IPS-20b (cell line): ENCODE results near the gene COL28A1.
"Not testable (repeated sequence)": the region's sequence is repeated elsewhere in the genome, so short reads cannot be mapped to it uniquely, and the experiment has no call there.

ENCODE experiments used
- H3K27ac ChIP-seq: one replicate; pipeline ENCODE4 v1.5.1; 2013; ENCODE audit warnings: low read length
- H3K27me3 ChIP-seq: 2 replicates; pipeline ENCODE4 v1.6.1; 2013; ENCODE audit warnings: mild to moderate bottlenecking, low read length, inconsistent platforms; ENCODE audit not compliant: insufficient read depth
- H3K36me3 ChIP-seq: 2 replicates; pipeline ENCODE4 v1.6.1; 2013; ENCODE audit warnings: low read depth, mild to moderate bottlenecking, inconsistent platforms, low read length, moderate library complexity; ENCODE audit not compliant: insufficient read depth
- H3K4me1 ChIP-seq: 2 replicates; pipeline ENCODE4 v1.6.1; 2013; ENCODE audit warnings: mild to moderate bottlenecking, control low read depth, inconsistent platforms, low read length, moderate library complexity; ENCODE audit not compliant: insufficient read depth
- H3K4me3 ChIP-seq: 2 replicates; pipeline ENCODE4 v1.5.1; 2013; ENCODE audit warnings: mild to moderate bottlenecking, low read length, inconsistent platforms
- H3K9ac ChIP-seq: 2 replicates; pipeline ENCODE4 v1.6.1; 2013; ENCODE audit warnings: low read depth, mild to moderate bottlenecking, inconsistent platforms, low read length, moderate library complexity
- H3K9me3 ChIP-seq: 2 replicates; pipeline ENCODE4 v1.6.1; 2013; ENCODE audit warnings: mild to moderate bottlenecking, low read depth, low read length, inconsistent platforms; ENCODE audit not compliant: insufficient read depth

Gene COL28A1

DNA sequence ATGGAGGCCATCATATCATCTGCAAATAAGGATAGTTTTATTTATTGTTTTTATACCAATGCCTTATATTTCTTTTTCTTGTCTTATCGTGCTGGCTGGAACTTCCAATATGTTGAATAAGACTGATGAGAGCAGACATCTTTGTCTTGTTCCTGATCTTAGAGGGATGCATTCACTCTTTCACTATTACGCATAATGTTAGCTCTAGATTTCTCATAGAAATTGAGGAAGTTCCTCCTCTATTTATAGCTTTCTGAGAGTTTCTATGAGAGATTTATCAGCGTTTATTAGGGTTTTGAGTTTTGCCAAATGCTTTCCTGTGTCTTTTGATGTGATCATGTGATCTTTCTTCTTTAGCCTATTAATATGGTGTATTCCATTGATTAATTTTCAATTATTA is 49.3 kb downstream of the COL28A1 start:
- Histone ChIP-seq H3K9ac (no peak overlapping the region), H3K27ac (no peak overlapping the region)

GRCh38 chr7:7484072-7484471 is 51.6 kb downstream of the COL28A1 start:
- H3K9me3 ChIP-seq = peaks cover 11% of the 10 kb centered on the region; the same call in 1 of the 2 replicates
- H3K4me1 ChIP-seq = no peaks in the 10 kb centered on the region
- no peaks in the 10 kb centered on the region for H3K36me3 ChIP-seq
- H3K9ac ChIP-seq = no peak overlapping the region
- no peak overlapping the region for H3K27ac ChIP-seq
- no peak overlapping the region for H3K4me3 ChIP-seq
- no peaks in the 10 kb centered on the region for H3K27me3 ChIP-seq

More for the DNA sequence above, 49.3 kb downstream of the COL28A1 start:
- Histone ChIP-seq H3K27me3 (no peaks in the 10 kb centered on the region), H3K9me3 (peaks cover 11% of the 10 kb centered on the region; the same call in 1 of the 2 replicates), H3K4me3 (no peak overlapping the region), H3K4me1 (no peaks in the 10 kb centered on the region), H3K36me3 (no peaks in the 10 kb centered on the region)

GRCh38 chr7:7481802-7482201 is 53.9 kb downstream of the COL28A1 start:
- peaks cover 5% of the 10 kb centered on the region; the same call in 1 of the 2 replicates for H3K9me3 ChIP-seq
- H3K9ac ChIP-seq = no peak overlapping the region
- no peak overlapping the region for H3K4me3 ChIP-seq
- H3K4me1 ChIP-seq = no peaks in the 10 kb centered on the region
- H3K27me3 ChIP-seq = no peaks in the 10 kb centered on the region
- no peaks in the 10 kb centered on the region for H3K36me3 ChIP-seq
- H3K27ac ChIP-seq = no peak overlapping the region

- H3K27me3 ChIP-seq = no peaks in the 10 kb centered on the region
- H3K27ac ChIP-seq = no peak overlapping the region
- H3K9ac ChIP-seq = no peak overlapping the region
- H3K9me3 ChIP-seq = peaks cover 5% of the 10 kb centered on the region; the same call in 1 of the 2 replicates
- H3K4me1 ChIP-seq = no peaks in the 10 kb centered on the region
- no peak overlapping the region for H3K4me3 ChIP-seq
- no peaks in the 10 kb centered on the region for H3K36me3 ChIP-seq
Observed at GRCh38 chr7:7479275-7479805, 56.3 kb downstream of the COL28A1 start.

- Histone ChIP-seq H3K9me3 (no peaks in the 10 kb centered on the region), H3K27ac (no peak overlapping the region), H3K27me3 (no peaks in the 10 kb centered on the region)
Observed at GRCh38 chr7:7478569-7478968, 57.1 kb downstream of the COL28A1 start.

GRCh38 chr7:7477641-7478040 is 58.0 kb downstream of the COL28A1 start:
- H3K27me3 ChIP-seq, H3K4me1 ChIP-seq, H3K9me3 ChIP-seq, H3K27ac ChIP-seq, H3K9ac ChIP-seq, H3K4me3 ChIP-seq, H3K36me3 ChIP-seq: not testable (repeated sequence)

More at GRCh38 chr7:7478569-7478968, 57.1 kb downstream of the COL28A1 start:
- Histone ChIP-seq H3K9ac (no peak overlapping the region), H3K4me1 (no peaks in the 10 kb centered on the region), H3K36me3 (no peaks in the 10 kb centered on the region), H3K4me3 (no peak overlapping the region)

- Histone ChIP-seq H3K4me3 (no peak overlapping the region), H3K9ac (no peak overlapping the region), H3K27me3 (no peaks in the 10 kb centered on the region), H3K36me3 (no peaks in the 10 kb centered on the region), H3K4me1 (no peaks in the 10 kb centered on the region), H3K27ac (no peak overlapping the region), H3K9me3 (no peaks in the 10 kb centered on the region)
Observed at GRCh38 chr7:7476381-7476780, 59.3 kb downstream of the COL28A1 start.

DNA sequence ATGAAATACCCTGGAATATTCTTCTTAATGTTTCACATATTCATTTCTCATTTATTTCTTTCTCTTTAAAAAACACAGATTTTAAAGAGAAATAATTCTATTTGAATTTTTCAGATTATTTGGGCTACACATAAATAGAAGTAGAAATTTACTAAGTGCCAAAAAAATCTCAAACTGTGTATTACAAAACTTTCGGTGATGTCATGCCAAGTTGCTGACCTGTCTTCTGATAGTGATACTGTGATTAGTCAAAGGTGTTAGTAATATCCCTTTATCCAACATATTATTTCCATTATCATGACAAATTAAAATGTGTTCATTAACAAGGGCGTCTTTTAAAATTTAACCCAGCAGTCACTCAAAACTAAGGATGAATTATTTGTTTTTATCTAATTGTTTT is 60.1 kb downstream of the COL28A1 start:
- Histone ChIP-seq H3K36me3 (no peaks in the 10 kb centered on the region), H3K27me3 (no peaks in the 10 kb centered on the region), H3K9ac (no peak overlapping the region), H3K4me3 (no peak overlapping the region), H3K27ac (no peak overlapping the region), H3K4me1 (no peaks in the 10 kb centered on the region), H3K9me3 (no peaks in the 10 kb centered on the region)

DNA sequence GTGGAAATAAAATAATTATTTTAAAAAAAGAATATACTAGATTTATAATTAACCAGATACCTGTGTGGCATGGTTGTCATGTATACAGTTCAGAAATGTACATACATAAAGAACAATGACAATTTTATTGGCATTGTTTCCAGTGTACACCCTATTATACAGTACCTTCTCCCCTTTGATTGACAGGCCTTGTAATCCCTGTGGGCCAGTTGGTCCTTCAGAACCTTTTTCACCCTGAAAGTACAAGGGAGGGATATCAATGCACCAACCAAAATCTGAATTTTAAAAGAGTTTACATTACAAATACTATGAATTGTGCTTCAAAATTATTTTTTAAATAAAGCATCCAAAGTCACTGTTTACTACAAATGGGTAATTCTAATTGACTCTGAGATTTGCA is 61.2 kb downstream of the COL28A1 start:
- no peaks in the 10 kb centered on the region for H3K4me1 ChIP-seq
- no peaks in the 10 kb centered on the region for H3K27me3 ChIP-seq
- no peak overlapping the region for H3K9ac ChIP-seq
- H3K27ac ChIP-seq = no peak overlapping the region
- H3K4me3 ChIP-seq = no peak overlapping the region
- H3K36me3 ChIP-seq = no peaks in the 10 kb centered on the region
- no peaks in the 10 kb centered on the region for H3K9me3 ChIP-seq

- H3K27me3 ChIP-seq, H3K27ac ChIP-seq, H3K9me3 ChIP-seq, H3K9ac ChIP-seq, H3K4me3 ChIP-seq, H3K36me3 ChIP-seq, H3K4me1 ChIP-seq: not testable (repeated sequence)
Observed at GRCh38 chr7:7464991-7465765, 70.5 kb downstream of the COL28A1 start.

GRCh38 chr7:7454000-7454399 is 81.7 kb downstream of the COL28A1 start:
- H3K4me1 ChIP-seq = no peaks in the 10 kb centered on the region
- no peaks in the 10 kb centered on the region for H3K27me3 ChIP-seq
- H3K9me3 ChIP-seq = peaks cover 4% of the 10 kb centered on the region; the same call in 1 of the 2 replicates
- no peaks in the 10 kb centered on the region for H3K36me3 ChIP-seq
- no peak overlapping the region for H3K27ac ChIP-seq
- no peak overlapping the region for H3K9ac ChIP-seq
- H3K4me3 ChIP-seq = no peak overlapping the region

DNA sequence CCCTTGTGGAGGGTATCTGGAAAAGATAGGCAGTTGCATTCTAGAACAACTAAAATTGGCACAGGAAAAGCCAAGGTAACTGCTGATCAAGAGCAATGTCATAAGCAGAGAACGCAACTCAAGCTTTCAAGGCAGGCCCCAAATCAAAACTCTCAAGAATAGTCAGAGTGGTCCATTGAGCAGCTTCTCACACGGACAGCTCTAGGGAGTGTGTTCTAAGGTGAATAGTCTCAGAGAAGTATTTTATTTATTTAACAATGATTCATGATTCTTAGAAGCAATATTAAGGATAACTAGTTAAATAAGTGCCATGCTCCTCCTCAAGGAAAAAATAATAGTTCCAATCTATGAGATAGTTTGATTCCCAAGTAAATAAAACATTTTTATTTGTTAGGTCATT is 83.0 kb downstream of the COL28A1 start:
- no peaks in the 10 kb centered on the region for H3K36me3 ChIP-seq
- H3K27ac ChIP-seq = no peak overlapping the region
- no peaks in the 10 kb centered on the region for H3K27me3 ChIP-seq
- H3K9me3 ChIP-seq = peaks cover 16% of the 10 kb centered on the region; the same call in 1 of the 2 replicates
- no peaks in the 10 kb centered on the region for H3K4me1 ChIP-seq
- H3K4me3 ChIP-seq = no peak overlapping the region
- H3K9ac ChIP-seq = no peak overlapping the region
